Measurements from ENCODE around the gene CLDN24.

- TF ChIP-seq POLR2AphosphoS5 (IDR thresholded peaks at IDR 0.05; ENCODE audit: low read depth, low read length) (no peak), SIN3A (IDR thresholded peaks at IDR 0.05; ENCODE audit: borderline replicate concordance, insufficient read depth, low read length) (no peak), REST (IDR thresholded peaks at IDR 0.05; ENCODE audit: insufficient read depth in 1 of 2, low read depth in 2 of 2, low read length in 2 of 2) (no peak)
Observed at GRCh38 chr4:183344523-183345255, 22.5 kb upstream of the CLDN24 start.
